ENCODE results near the gene ENAH.
"Not testable (repeated sequence)": the region's sequence is repeated elsewhere in the genome, so short reads cannot be mapped to it uniquely, and the experiment has no call there.

The ENAH gene

GRCh38 chr1:225522588-225523262 is 130.2 kb downstream of the ENAH start:
- DNase-seq = no peak

- no peak for DNase-seq
These were observed 132.2 kb downstream of the ENAH start for GRCh38 chr1:225520587-225521227.

- DNase-seq = no peak
These were observed 133.6 kb downstream of the ENAH start for GRCh38 chr1:225519166-225519863.

- no peak for DNase-seq
These were observed 135.2 kb downstream of the ENAH start for GRCh38 chr1:225517697-225518096.

GRCh38 chr1:225517221-225517620 is 135.7 kb downstream of the ENAH start:
- DNase-seq = no peak

GRCh38 chr1:225514671-225515081 is 138.2 kb downstream of the ENAH start:
- no peak for DNase-seq

GRCh38 chr1:225513576-225513975 is 139.3 kb downstream of the ENAH start:
- DNase-seq = not testable (repeated sequence)

GRCh38 chr1:225511828-225512381 is 141.0 kb downstream of the ENAH start:
- no peak for DNase-seq

- DNase-seq = not testable (repeated sequence)
These were observed 142.2 kb downstream of the ENAH start for GRCh38 chr1:225510740-225511139.

GRCh38 chr1:225509770-225510169 is 143.2 kb downstream of the ENAH start:
- DNase-seq = no peak

- no peak for DNase-seq
These were observed 143.6 kb downstream of the ENAH start for GRCh38 chr1:225509376-225509707.

GRCh38 chr1:225508538-225509375 is 144.2 kb downstream of the ENAH start:
- DNase-seq = no peak

- DNase-seq = no peak
These were observed 146.2 kb downstream of the ENAH start for GRCh38 chr1:225506727-225507126.

- no peak for DNase-seq
These were observed 148.1 kb downstream of the ENAH start for GRCh38 chr1:225504776-225505175.

GRCh38 chr1:225500624-225501192 is 152.2 kb downstream of the ENAH start:
- no peak for DNase-seq

- no peak for DNase-seq
These were observed 154.3 kb downstream of the ENAH start for GRCh38 chr1:225498549-225499136.

- DNase-seq = no peak
These were observed 158.0 kb downstream of the ENAH start for GRCh38 chr1:225494789-225495359.

- DNase-seq = no peak
These were observed 159.2 kb downstream of the ENAH start for GRCh38 chr1:225493591-225494246.

GRCh38 chr1:225488676-225489075 is 164.2 kb downstream of the ENAH start:
- no peak for DNase-seq

GRCh38 chr1:225486856-225487255 is 166.1 kb downstream of the ENAH start:
- no peak for DNase-seq

GRCh38 chr1:225485991-225486530 is 166.9 kb downstream of the ENAH start:
- DNase-seq = no peak
